Motor neuron (in vitro differentiated cells): ENCODE results near the gene MYOG. TPM values are rescaled to one million over a fixed set of nuclear protein-coding genes. Genes with fewer than 3 reads are reported as not detected.

ENCODE experiments used
- ATAC-seq, 8 experiments: fragments of 200-7000 bp; cut with Tn5 transposase; replicated peaks in 6 of 8; 2 replicates each; pipeline ENCODE4 v1.8.0; 2021; ENCODE audit warnings: mild to moderate bottlenecking in 8 of 8, moderate library complexity in 8 of 8
- H3K27ac ChIP-seq, 2 donors: fragments of 250-450 bp; sonication (Bioruptor Pico); 2 replicates each; pipeline ENCODE4 v1.9.0; 2021; ENCODE audit warnings: antibody characterized with exemption in 2 of 2, mild to moderate bottlenecking in 2 of 2, moderate library complexity in 1 of 2
- H3K4me1 ChIP-seq, 2 donors: fragments of 250-450 bp; sonication (Bioruptor Pico); replicated peaks in 1 of 2; 2 replicates each; pipeline ENCODE4 v1.6.1; 2021; ENCODE audit warnings: antibody characterized with exemption in 2 of 2, mild to moderate bottlenecking in 2 of 2, moderate library complexity in 1 of 2
- H3K4me3 ChIP-seq, 5 donors: fragments of 250-450 bp; sonication (Bioruptor Pico); 2 replicates each; pipeline ENCODE4 v1.9.0; 2021; ENCODE audit warnings: antibody characterized with exemption in 5 of 5, mild to moderate bottlenecking in 5 of 5, moderate library complexity in 4 of 5
- WGBS, 10 experiments: fragments of 450-650 bp; shearing (Covaris generic); methylation state at CpG; one replicate each; pipeline ENCODE4 v1.0.0; 2022; 5-methylcytosine and 5-hydroxymethylcytosine counted together
- in situ Hi-C, 9 experiments: fragments of 400-800 bp; cut with MboI; loops; one replicate each; pipeline ENCODE4 v1.15.0; 2021; ENCODE audit warnings: low sequenced_read_pairs in 9 of 9, low pct_unique_long_range_greater_than_20kb in 2 of 9; ENCODE audit not compliant: unreplicated experiment in 9 of 9
- total RNA-seq, 8 experiments: library from RNA; unstranded; fragments of 300-600 nt; gene quantifications; 2 replicates each; pipeline versions ENCODE4 v1.2.3 to v1.2.4, GENCODE V29; 2022

MYOG gene
- total RNA-seq, 8 experiments from 2014 or later = 0.14 to 0.71 (median 0.22) TPM; not detected in 2

- H3K27ac ChIP-seq = peak overlapping the region in 1 of 2 donors; percentile 49
- no peak overlapping the region for H3K4me3 ChIP-seq
- WGBS, 10 experiments = 70 to 100% (median 89%) methylated on average over 1 to 5 of the region's 7 CpGs; no CpG with 5 or more reads in 1 of the 10 experiments
- H3K4me1 ChIP-seq = peaks cover 32 to 35% of the 10 kb centered on the region in 2 donors
- peak in 4 of 8 experiments; percentile 33 to 56 (median 34) for ATAC-seq
- in situ Hi-C loops = no loop called here
Measured at GRCh38 chr1:203072002-203072602, 13.7 kb downstream of the MYOG start.

- ATAC-seq = peak; percentile 50 to 79 (median 66)
- in situ Hi-C loops = no loop called here
- Histone ChIP-seq H3K27ac (peak overlapping the region in 1 of 2 donors; percentile 12), H3K4me3 (no peak overlapping the region), H3K4me1 (peaks cover 32 to 39% of the 10 kb centered on the region in 2 donors)
- 0 to 35% (median 24%) methylated on average over 1 to 4 of the region's 4 CpGs; no CpG with 5 or more reads in 3 of the 10 experiments for WGBS, 10 experiments
Measured at GRCh38 chr1:203069030-203069747, 16.6 kb downstream of the MYOG start.

DNA sequence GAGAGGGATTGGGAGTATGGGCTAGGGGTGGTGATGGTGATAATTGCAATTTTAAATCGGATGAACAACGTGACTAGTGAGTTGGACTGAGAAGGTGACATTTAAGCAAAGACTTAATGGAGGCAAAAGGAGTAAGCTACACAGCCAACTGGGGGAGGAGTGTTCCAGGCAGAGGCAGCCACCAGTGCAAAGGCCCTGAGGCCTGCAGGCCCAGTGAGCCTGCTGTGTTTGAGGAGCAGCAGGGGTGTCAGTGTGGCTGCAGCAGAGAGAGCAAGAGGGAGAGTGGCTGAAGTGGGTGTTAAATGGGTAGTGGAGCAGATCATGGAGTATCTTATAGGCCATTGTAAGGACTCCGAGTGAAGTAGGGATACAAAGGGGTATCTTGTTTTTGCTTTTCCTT lies 18.8 kb downstream of the MYOG start:
- ATAC-seq = no peak
- in situ Hi-C loops = no loop called here
- WGBS, 10 experiments = 73 to 100% (median 86%) methylated on average over 2 to 3 of the region's 3 CpGs; no CpG with 5 or more reads in 1 of the 10 experiments
- Histone ChIP-seq H3K27ac (no peak overlapping the region), H3K4me1 (peaks cover 22 to 25% of the 10 kb centered on the region in 2 donors), H3K4me3 (no peak overlapping the region)

DNA sequence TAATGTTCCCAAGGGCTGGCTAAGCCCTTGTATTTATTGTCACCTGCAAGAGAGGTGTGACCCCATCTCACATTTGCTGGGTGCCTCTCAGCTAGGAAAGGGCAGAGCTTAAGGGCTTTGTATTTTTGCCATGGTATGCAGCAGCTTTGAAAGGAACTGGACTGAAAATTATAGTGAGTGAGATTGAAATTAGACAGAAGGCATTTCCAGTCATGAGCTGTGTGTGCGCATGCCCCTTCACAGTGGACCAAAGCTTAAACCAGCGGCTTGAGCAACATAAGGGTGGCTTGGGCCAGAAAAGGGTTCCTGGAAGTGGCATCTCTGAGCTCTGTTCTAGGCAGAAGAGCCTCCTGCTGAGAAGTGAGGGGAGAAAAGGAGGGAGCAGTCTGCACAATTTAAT lies 19.8 kb downstream of the MYOG start:
- Histone ChIP-seq H3K4me1 (peaks cover 18 to 21% of the 10 kb centered on the region in 2 donors), H3K27ac (no peak overlapping the region), H3K4me3 (no peak overlapping the region)
- in situ Hi-C loops = no loop called here
- WGBS, 10 experiments = 45 to 100% (median 61%) methylated on average over 1 to 2 of the region's 2 CpGs; no CpG with 5 or more reads in 6 of the 10 experiments
- ATAC-seq = peak in 1 of 8 experiments; percentile 5

- ATAC-seq = peak in 1 of 8 experiments; percentile 34
- Histone ChIP-seq H3K4me1 (peaks cover 18 to 21% of the 10 kb centered on the region in 2 donors), H3K27ac (no peak overlapping the region), H3K4me3 (no peak overlapping the region)
- 42 to 100% (median 83%) methylated on average over 1 to 4 of the region's 7 CpGs; no CpG with 5 or more reads in 5 of the 10 experiments for WGBS, 10 experiments
- in situ Hi-C loops = no loop called here
Measured at GRCh38 chr1:203065191-203065590, 20.6 kb downstream of the MYOG start.

DNA sequence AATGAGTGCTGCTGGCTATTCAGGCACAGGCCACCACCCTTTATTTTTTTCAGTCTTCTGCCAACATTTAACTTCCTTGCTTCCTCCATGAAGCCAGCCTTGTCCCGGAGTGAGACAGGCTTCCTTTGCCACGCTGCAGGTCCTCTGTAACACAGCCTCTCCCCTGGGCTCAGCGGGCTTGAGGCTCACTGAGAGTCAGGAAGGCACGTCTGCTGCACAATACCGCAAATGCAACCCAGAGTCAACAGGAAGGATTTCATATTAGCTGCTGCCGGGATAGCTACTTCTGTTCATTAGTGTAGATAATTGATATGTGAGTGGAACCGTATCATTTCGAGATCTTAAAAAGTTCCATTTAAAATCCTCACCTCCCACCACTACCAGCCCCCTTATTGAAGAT lies 22.5 kb downstream of the MYOG start:
- peaks cover 0 to 7% of the 10 kb centered on the region in 2 donors for H3K4me1 ChIP-seq
- WGBS, 10 experiments = 93 to 100% (median 100%) methylated on average over 1 to 8 of the region's 8 CpGs; no CpG with 5 or more reads in 5 of the 10 experiments
- H3K4me3 ChIP-seq = no peak overlapping the region
- H3K27ac ChIP-seq = no peak overlapping the region
- in situ Hi-C loops = no loop called here
- ATAC-seq = no peak

DNA sequence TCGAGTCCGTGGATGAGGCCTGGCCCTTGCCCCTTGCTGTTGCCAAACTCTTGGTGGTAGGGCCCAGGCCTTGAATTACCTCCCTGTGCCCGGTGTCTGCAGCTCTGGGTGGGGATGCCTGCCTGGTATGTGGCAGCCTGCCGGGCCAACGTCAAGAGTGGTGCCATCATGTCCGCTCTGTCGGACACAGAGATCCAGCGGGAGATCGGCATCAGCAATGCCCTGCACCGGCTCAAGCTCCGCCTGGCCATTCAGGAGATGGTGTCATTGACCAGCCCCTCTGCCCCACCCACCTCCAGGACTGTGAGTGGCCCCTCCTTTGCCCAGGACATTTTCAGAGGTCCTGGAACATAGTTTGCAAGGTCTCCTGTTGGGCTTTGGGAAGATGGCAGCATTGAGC lies 25.7 kb downstream of the MYOG start:
- no peak overlapping the region for H3K27ac ChIP-seq
- H3K4me1 ChIP-seq = peaks cover 0 to 10% of the 10 kb centered on the region in 2 donors
- no peak overlapping the region for H3K4me3 ChIP-seq
- whole genome bisulfite sequencing, 10 experiments = 90 to 100% (median 97%) methylated on average over 2 to 8 of the region's 11 CpGs; no CpG with 5 or more reads in 5 of the 10 experiments
- in situ Hi-C loops = no loop called here
- no peak for ATAC-seq

DNA sequence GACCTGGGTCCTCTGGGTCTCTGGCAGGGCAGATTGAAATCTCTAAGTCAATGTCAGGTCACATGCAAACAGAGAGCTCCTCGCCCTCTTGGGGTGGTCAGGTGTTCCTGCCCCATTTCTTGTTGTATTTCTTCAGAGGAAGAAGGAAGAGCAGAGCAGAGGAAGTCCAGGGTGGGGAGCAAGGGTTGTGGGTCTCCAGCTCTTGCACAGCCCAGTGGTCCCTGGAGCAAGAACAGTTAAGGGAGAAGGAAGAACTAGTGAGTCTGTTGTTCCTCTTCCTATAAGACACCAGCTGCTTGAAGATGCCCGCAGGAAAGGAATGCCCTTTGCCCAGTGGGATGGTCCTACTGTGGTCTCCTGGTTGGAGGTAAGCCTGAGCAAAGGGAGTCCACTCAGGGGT lies 26.3 kb downstream of the MYOG start:
- in situ Hi-C loops = no loop called here
- 88 to 100% (median 100%) methylated on average over 1 to 2 of the region's 2 CpGs; no CpG with 5 or more reads in 2 of the 10 experiments for WGBS, 10 experiments
- ATAC-seq = no peak
- peaks cover 0 to 10% of the 10 kb centered on the region in 2 donors for H3K4me1 ChIP-seq
- H3K4me3 ChIP-seq = no peak overlapping the region
- H3K27ac ChIP-seq = no peak overlapping the region

- no peak overlapping the region for H3K27ac ChIP-seq
- no peak for ATAC-seq
- H3K4me1 ChIP-seq = peaks cover 4 to 13% of the 10 kb centered on the region in 2 donors
- 60 to 100% (median 83%) methylated on average over 1 of the region's 1 CpG; no CpG with 5 or more reads in 6 of the 10 experiments for WGBS, 10 experiments
- in situ Hi-C loops = no loop called here
- H3K4me3 ChIP-seq = no peak overlapping the region
Measured at GRCh38 chr1:203058676-203058935, 27.2 kb downstream of the MYOG start.

GRCh38 chr1:203057911-203058675 lies 27.7 kb downstream of the MYOG start:
- Histone ChIP-seq H3K4me1 (peaks cover 4 to 14% of the 10 kb centered on the region in 2 donors), H3K4me3 (no peak overlapping the region), H3K27ac (peak overlapping the region in 1 of 2 donors; percentile 25)
- WGBS, 10 experiments = 0 to 66% (median 39%) methylated on average over 1 to 9 of the region's 10 CpGs; no CpG with 5 or more reads in 2 of the 10 experiments
- in situ Hi-C loops = no loop called here
- peak in 6 of 8 experiments; percentile 50 to 97 (median 76) for ATAC-seq

DNA sequence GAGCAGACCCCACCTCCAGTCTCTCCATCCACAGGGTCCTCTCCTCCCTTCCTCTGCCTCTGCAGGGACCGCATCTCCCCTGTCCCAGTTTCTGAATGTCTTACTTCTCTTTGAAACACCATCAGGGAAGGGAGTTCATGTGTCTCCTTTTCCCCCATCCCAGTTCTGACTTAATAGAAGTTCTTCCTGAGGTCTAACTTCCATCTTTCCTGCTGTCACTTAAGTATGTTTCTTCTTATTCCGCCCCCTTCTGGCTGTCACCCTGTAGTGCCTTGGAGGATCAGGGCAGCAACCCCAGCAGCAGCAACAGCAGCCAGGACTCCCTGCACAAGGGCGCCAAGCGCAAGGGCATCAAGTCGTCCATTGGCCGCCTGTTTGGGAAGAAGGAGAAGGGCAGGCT lies 29.3 kb downstream of the MYOG start:
- H3K4me3 ChIP-seq = no peak overlapping the region
- ATAC-seq = no peak
- in situ Hi-C loops = no loop called here
- H3K4me1 ChIP-seq = peaks cover 18 to 30% of the 10 kb centered on the region in 2 donors
- H3K27ac ChIP-seq = no peak overlapping the region
- 67 to 100% (median 94%) methylated on average over 2 to 6 of the region's 6 CpGs; no CpG with 5 or more reads in 3 of the 10 experiments for WGBS, 10 experiments

DNA sequence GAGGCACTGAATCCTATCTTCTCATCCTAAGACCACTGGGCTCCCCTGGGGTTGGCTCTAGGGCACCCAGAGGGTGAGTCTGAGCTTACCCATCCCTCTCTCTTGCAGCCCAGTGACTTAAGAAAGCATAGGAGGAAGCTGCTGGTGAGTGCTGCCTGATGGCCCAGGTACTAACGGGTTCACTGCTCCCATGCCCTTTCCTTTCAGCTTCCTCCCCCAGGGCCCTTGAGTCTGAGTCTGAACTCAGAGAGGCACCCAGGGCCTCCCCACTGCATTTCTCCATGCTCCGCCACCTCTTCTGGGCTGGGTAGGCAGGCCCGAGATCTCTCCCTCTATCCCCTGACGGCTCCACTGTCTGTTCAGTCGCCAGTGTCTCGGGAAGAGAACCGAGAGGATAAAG lies 29.8 kb downstream of the MYOG start:
- ATAC-seq = no peak
- 0 to 98% (median 80%) methylated on average over 1 to 7 of the region's 7 CpGs; no CpG with 5 or more reads in 2 of the 10 experiments for WGBS, 10 experiments

More for the DNA sequence above, 29.8 kb downstream of the MYOG start:
- Histone ChIP-seq H3K4me1 (peaks cover 20 to 32% of the 10 kb centered on the region in 2 donors), H3K4me3 (no peak overlapping the region), H3K27ac (no peak overlapping the region)
- in situ Hi-C loops = no loop called here
